IMR-90 (cell line): ENCODE data around the gene CDK14. TPM values are rescaled to one million over a fixed set of nuclear protein-coding genes. Genes with fewer than 3 reads are reported as not detected.

Experiments used
- ATAC-seq: fragments of 200-7000 bp; cut with Tn5 transposase; 2 replicates; pipeline ENCODE4 v1.9.1; 2020; ENCODE audit warnings: low read depth, mild to moderate bottlenecking, moderate library complexity
- BruUV-seq: library from RNA; stranded (reverse); fragments of 400-500 nt; replicated peaks from 2 replicates; lab custom pipeline; 2021; lab: Mats Ljungman, UMichigan
- CTCF ChIA-PET: fragments of 300-600 bp; formaldehyde crosslinking; extraction: SDS; loops from one replicate; lab custom pipeline; 2021; ENCODE audit warnings: antibody characterized with exemption; lab: Yijun Ruan, JAX
- POLR2A ChIA-PET: fragments of 300-600 bp; sonication (Branson Sonifier 250); formaldehyde crosslinking; loops from one replicate; lab custom pipeline; 2022; ENCODE audit warnings: antibody characterized with exemption; ENCODE audit not compliant: unreplicated experiment; lab: Charles Lee
- DNase-seq: peaks from one replicate; pipeline ENCODE4 v3.0.0; 2013
- H2AFZ ChIP-seq: replicated peaks from 2 replicates; pipeline ENCODE3; 2013; ENCODE audit warnings: low read length, mild to moderate bottlenecking; ENCODE audit not compliant: poor library complexity
- H2AK5ac ChIP-seq: 2 replicates; pipeline ENCODE4 v1.6.1; 2013; ENCODE audit warnings: low read depth, low read length, inconsistent platforms
- H2AK9ac ChIP-seq: replicated peaks from 2 replicates; pipeline ENCODE3; 2013; ENCODE audit warnings: mild to moderate bottlenecking, low read depth, low read length, moderate library complexity; ENCODE audit not compliant: poor library complexity
- H2BK120ac ChIP-seq: 2 replicates; pipeline ENCODE4 v1.6.1; 2013; ENCODE audit warnings: low read depth, low read length, inconsistent platforms
- H2BK15ac ChIP-seq: 3 replicates; pipeline ENCODE4 v1.6.1; 2013; ENCODE audit warnings: low read depth, low read length, inconsistent platforms
- H2BK20ac ChIP-seq: 2 replicates; pipeline ENCODE4 v1.6.1; 2013; ENCODE audit warnings: low read depth, mild to moderate bottlenecking, inconsistent platforms, low read length, moderate library complexity
- H2BK5ac ChIP-seq: 2 replicates; pipeline ENCODE4 v1.6.1; 2013; ENCODE audit warnings: mild to moderate bottlenecking, low read depth, low read length, inconsistent platforms; ENCODE audit not compliant: poor library complexity, severe bottlenecking
- H3K14ac ChIP-seq: replicated peaks from 2 replicates; pipeline ENCODE4 v1.6.1; 2013; ENCODE audit warnings: low read depth, low read length, inconsistent platforms
- H3K18ac ChIP-seq: 2 replicates; pipeline ENCODE4 v1.6.1; 2013; ENCODE audit warnings: low read depth, low read length, control low read depth
- H3K23ac ChIP-seq: 2 replicates; pipeline ENCODE4 v1.6.1; 2013; ENCODE audit warnings: low read depth, low read length, inconsistent platforms
- H3K27ac ChIP-seq: 2 replicates; pipeline ENCODE4 v1.5.1; 2013; ENCODE audit warnings: mild to moderate bottlenecking, control low read depth, low read length; ENCODE audit not compliant: insufficient read depth
- H3K27me3 ChIP-seq: 2 replicates; pipeline ENCODE4 v1.6.1; 2013; ENCODE audit warnings: low read length; ENCODE audit not compliant: control insufficient read depth, insufficient read depth
- H3K36me3 ChIP-seq: 2 replicates; pipeline ENCODE4 v1.6.1; 2013; ENCODE audit warnings: low read length, mixed read lengths; ENCODE audit not compliant: control insufficient read depth, insufficient read depth
- H3K4ac ChIP-seq: 2 replicates; pipeline ENCODE4 v1.6.1; 2013; ENCODE audit warnings: low read depth, low read length, inconsistent platforms
- H3K4me1 ChIP-seq: 2 replicates; pipeline ENCODE4 v1.6.1; 2013; ENCODE audit warnings: low read length, mixed read lengths; ENCODE audit not compliant: control insufficient read depth, insufficient read depth
- H3K4me2 ChIP-seq: 2 replicates; pipeline ENCODE4 v1.6.1; 2013; ENCODE audit warnings: low read depth, mild to moderate bottlenecking, control low read depth, low read length, moderate library complexity
- H3K4me3 ChIP-seq: 2 replicates; pipeline ENCODE4 v1.5.1; 2013; ENCODE audit warnings: low read depth, mild to moderate bottlenecking, control low read depth, low read length, moderate library complexity; ENCODE audit not compliant: insufficient read depth
- H3K56ac ChIP-seq: 2 replicates; pipeline ENCODE4 v1.6.1; 2013; ENCODE audit warnings: low read length, inconsistent platforms; ENCODE audit not compliant: insufficient read depth; ENCODE audit errors: extremely low read depth
- H3K79me1 ChIP-seq, 2 experiments: 2 replicates each; pipeline ENCODE4 v1.6.1; 2013; ENCODE audit warnings: low read length in 2 of 2, inconsistent platforms in 1 of 2, low read depth in 1 of 2
- H3K9ac ChIP-seq: 2 replicates; pipeline ENCODE4 v1.6.1; 2013; ENCODE audit warnings: low read depth, low read length, control low read depth
- H3K9me1 ChIP-seq: 2 replicates; pipeline ENCODE4 v1.6.1; 2013; ENCODE audit warnings: low read length, inconsistent platforms; ENCODE audit not compliant: insufficient read depth
- H3K9me3 ChIP-seq: 2 replicates; pipeline ENCODE4 v1.6.1; 2013; ENCODE audit warnings: low read length; ENCODE audit not compliant: control insufficient read depth, insufficient read depth
- H4K20me1 ChIP-seq: 2 replicates; pipeline ENCODE4 v1.6.1; 2013; ENCODE audit warnings: low read length, inconsistent platforms; ENCODE audit not compliant: insufficient read depth
- H4K5ac ChIP-seq: 2 replicates; pipeline ENCODE4 v1.6.1; 2013; ENCODE audit warnings: mild to moderate bottlenecking, low read depth, low read length, control low read depth
- H4K8ac ChIP-seq, 2 experiments: 2 replicates each; pipeline ENCODE4 v1.6.1; 2013; ENCODE audit warnings: low read depth in 2 of 2, low read length in 2 of 2, control low read depth in 1 of 2, inconsistent platforms in 1 of 2
- H4K91ac ChIP-seq: 2 replicates; pipeline ENCODE4 v1.6.1; 2013; ENCODE audit warnings: low read depth, low read length, inconsistent platforms; ENCODE audit not compliant: insufficient read depth
- BHLHE40 ChIP-seq: fragments of 150-350 bp; IDR thresholded peaks from 2 replicates; pipeline ENCODE4 v1.6.1; 2016; ENCODE audit warnings: mild to moderate bottlenecking, low read depth, low read length
- CEBPB ChIP-seq: IDR thresholded peaks from 2 replicates; pipeline ENCODE4 v1.6.1; 2012; ENCODE audit warnings: low read depth, low read length, improper control_type of control experiment
- CHD1 ChIP-seq: IDR thresholded peaks from 2 replicates; pipeline ENCODE4 v1.6.1; 2012; ENCODE audit warnings: low read depth, low read length, improper control_type of control experiment
- FOS ChIP-seq: fragments of 150-350 bp; IDR thresholded peaks from 2 replicates; pipeline ENCODE4 v1.6.1; 2016; ENCODE audit warnings: low read depth, low read length
- MAZ ChIP-seq: IDR thresholded peaks from 2 replicates; pipeline ENCODE4 v1.6.1; 2012; ENCODE audit warnings: low read depth, mild to moderate bottlenecking, low read length, improper control_type of control experiment, moderate library complexity, borderline replicate concordance
- MXI1 ChIP-seq: IDR thresholded peaks from 2 replicates; pipeline ENCODE4 v1.6.1; 2012; ENCODE audit warnings: low read depth, mild to moderate bottlenecking, low read length, moderate library complexity, borderline replicate concordance
- NFE2L2 ChIP-seq: fragments of 150-350 bp; IDR thresholded peaks from 2 replicates; pipeline ENCODE4 v1.6.1; 2016; ENCODE audit warnings: low read depth, mild to moderate bottlenecking, low read length
- POLR2A ChIP-seq: IDR thresholded peaks from 2 replicates; pipeline ENCODE4 v1.6.1; 2012; ENCODE audit warnings: mild to moderate bottlenecking, low read depth, low read length
- RAD21 ChIP-seq: IDR thresholded peaks from 2 replicates; pipeline ENCODE4 v1.6.1; 2012; ENCODE audit warnings: low read length, improper control_type of control experiment
- RCOR1 ChIP-seq: IDR thresholded peaks from 2 replicates; pipeline ENCODE4 v1.6.1; 2012; ENCODE audit warnings: mild to moderate bottlenecking, low read length, improper control_type of control experiment; ENCODE audit not compliant: insufficient replicate concordance
- RFX5 ChIP-seq: IDR thresholded peaks from 2 replicates; pipeline ENCODE4 v1.8.0; 2012; ENCODE audit warnings: low read depth, mild to moderate bottlenecking, low read length, moderate library complexity
- SMC3 ChIP-seq: fragments of 150-350 bp; IDR thresholded peaks from 2 replicates; pipeline ENCODE4 v1.6.1; 2016; ENCODE audit warnings: low read depth, mild to moderate bottlenecking, antibody characterized with exemption, low read length, moderate library complexity
- WGBS, 2 experiments: methylation state at CpG; one replicate each; pipeline versions ENCODE4 v1.1.5 to v1.1.7; 2013; ENCODE audit warnings: missing lambda C conversion rate in 2 of 2; ENCODE audit not compliant: insufficient read length in 1 of 2; ENCODE audit errors: extremely low coverage in 2 of 2; 5-methylcytosine and 5-hydroxymethylcytosine counted together
- dilution Hi-C: fragments of 300-500 bp; cut with HindIII; formaldehyde crosslinking; loops from one replicate; pipeline ENCODE4 v1.14.3; 2018; ENCODE audit warnings: low sequenced_read_pairs; ENCODE audit not compliant: unreplicated experiment
- in situ Hi-C: fragments of 300-500 bp; cut with MboI; formaldehyde crosslinking; loops from 3 replicates; pipeline ENCODE4 v1.14.3; 2019; ENCODE audit warnings: low sequenced_read_pairs, inconsistent platforms, mixed read lengths
- intact Hi-C: fragments of 100-400 bp; cut with micrococcal nuclease; formaldehyde crosslinking; loops from 2 replicates; pipeline ENCODE4 v1.10.0; 2022
- polyA plus RNA-seq, 3 experiments: library from polyadenylated mRNA; depleted of rRNA; stranded (reverse); fragments of >200 nt; gene quantifications; 2 replicates each; pipeline ENCODE4 v1.2.3, GENCODE V29; 2012; ENCODE audit warnings: low replicate concordance in 1 of 3
- total RNA-seq: library from RNA; depleted of rRNA; stranded (reverse); fragments of >200 nt; gene quantifications from 2 replicates; pipeline ENCODE4 v1.2.3, GENCODE V29; 2012
- TF ChIP-seq, protein P1 (sequence below): fragments of 150-350 bp; IDR thresholded peaks from 2 replicates; pipeline ENCODE4 v1.6.1; 2017; ENCODE audit warnings: mild to moderate bottlenecking, antibody characterized with exemption, low read length, low read depth
- TF ChIP-seq, protein P2 (sequence below): fragments of 150-350 bp; IDR thresholded peaks from 2 replicates; pipeline ENCODE4 v1.6.1; 2016; ENCODE audit warnings: low read depth, mild to moderate bottlenecking, low read length, moderate library complexity, borderline replicate concordance
- TF ChIP-seq, protein P3 (sequence below): conservative IDR thresholded peaks from 2 replicates; pipeline ENCODE4 v1.5.1; 2012; ENCODE audit warnings: mild to moderate bottlenecking, low read depth, low read length, improper control_type of control experiment

The CDK14 gene
- total and polyA plus RNA-seq, 2 of the 4 experiments (the other 2 are of a cell fraction), result 10.1 to 29.6 TPM

DNA sequence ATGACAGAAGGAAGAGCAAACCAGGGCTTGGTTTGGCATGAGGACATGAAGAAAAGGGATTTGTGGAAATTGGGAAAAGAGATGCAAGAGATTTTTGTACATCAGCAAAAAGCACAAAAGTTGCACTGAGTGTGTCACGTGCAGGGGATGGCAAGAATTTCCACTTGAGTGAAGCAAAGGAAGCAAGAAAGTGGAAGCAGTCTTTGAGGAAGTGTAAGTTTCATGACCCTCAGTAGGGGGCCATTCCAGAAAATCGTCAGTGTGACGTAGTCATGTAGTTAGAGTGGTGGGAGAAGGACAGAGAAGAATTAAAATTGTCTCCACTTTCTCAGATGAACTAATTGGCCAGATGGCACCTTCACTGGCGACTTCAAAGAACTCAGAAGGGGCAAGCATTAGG is 544.9 kb downstream of the CDK14 start:
- no peaks in the 10 kb centered on the region for H3K27me3 ChIP-seq
- H3K56ac ChIP-seq, result no peak overlapping the region
- CTCF ChIA-PET, result no interaction called here
- POLR2A ChIA-PET, result no interaction called here
- H4K91ac ChIP-seq, result no peak overlapping the region
- DNase-seq (no peak), ATAC-seq (no peak)
- H2BK20ac ChIP-seq, result no peak overlapping the region
- no peak overlapping the region for H3K23ac ChIP-seq
- H2BK5ac ChIP-seq, result no peak overlapping the region
- H3K4ac ChIP-seq, result no peak overlapping the region
- H3K9me3 ChIP-seq, result no peaks in the 10 kb centered on the region
- no peak overlapping the region for H2AK9ac ChIP-seq
- no peak overlapping the region for H3K18ac ChIP-seq
- dilution Hi-C loops, result no loop called here
- no peak overlapping the region for H3K4me2 ChIP-seq
- no CpG with 5 or more reads among the region's 4 CpGs for WGBS, 2 experiments
- no peak overlapping the region for H3K27ac ChIP-seq
- H3K9me1 ChIP-seq, result no peaks in the 10 kb centered on the region
- no peak overlapping the region for H3K9ac ChIP-seq
- H2BK15ac ChIP-seq, result no peak overlapping the region
- H3K79me1 ChIP-seq, result no peaks in the 10 kb centered on the region
- no peak for TF ChIP-seq NFE2L2
- TF ChIP-seq, protein P1, sequence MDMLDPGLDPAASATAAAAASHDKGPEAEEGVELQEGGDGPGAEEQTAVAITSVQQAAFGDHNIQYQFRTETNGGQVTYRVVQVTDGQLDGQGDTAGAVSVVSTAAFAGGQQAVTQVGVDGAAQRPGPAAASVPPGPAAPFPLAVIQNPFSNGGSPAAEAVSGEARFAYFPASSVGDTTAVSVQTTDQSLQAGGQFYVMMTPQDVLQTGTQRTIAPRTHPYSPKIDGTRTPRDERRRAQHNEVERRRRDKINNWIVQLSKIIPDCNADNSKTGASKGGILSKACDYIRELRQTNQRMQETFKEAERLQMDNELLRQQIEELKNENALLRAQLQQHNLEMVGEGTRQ, result no peak
- no peak for TF ChIP-seq BHLHE40
- no peak for TF ChIP-seq RCOR1
- TF ChIP-seq POLR2A, result no peak
- no peak for TF ChIP-seq CHD1
- no peak for TF ChIP-seq FOS
- no peak for TF ChIP-seq RAD21
- TF ChIP-seq, protein P2, sequence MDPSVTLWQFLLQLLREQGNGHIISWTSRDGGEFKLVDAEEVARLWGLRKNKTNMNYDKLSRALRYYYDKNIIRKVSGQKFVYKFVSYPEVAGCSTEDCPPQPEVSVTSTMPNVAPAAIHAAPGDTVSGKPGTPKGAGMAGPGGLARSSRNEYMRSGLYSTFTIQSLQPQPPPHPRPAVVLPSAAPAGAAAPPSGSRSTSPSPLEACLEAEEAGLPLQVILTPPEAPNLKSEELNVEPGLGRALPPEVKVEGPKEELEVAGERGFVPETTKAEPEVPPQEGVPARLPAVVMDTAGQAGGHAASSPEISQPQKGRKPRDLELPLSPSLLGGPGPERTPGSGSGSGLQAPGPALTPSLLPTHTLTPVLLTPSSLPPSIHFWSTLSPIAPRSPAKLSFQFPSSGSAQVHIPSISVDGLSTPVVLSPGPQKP, result no peak
- TF ChIP-seq CEBPB, result no peak
- no peak for TF ChIP-seq RFX5
- no peak for TF ChIP-seq MAZ
- TF ChIP-seq SMC3, result no peak
- no peak for TF ChIP-seq MXI1
- TF ChIP-seq, protein P3, sequence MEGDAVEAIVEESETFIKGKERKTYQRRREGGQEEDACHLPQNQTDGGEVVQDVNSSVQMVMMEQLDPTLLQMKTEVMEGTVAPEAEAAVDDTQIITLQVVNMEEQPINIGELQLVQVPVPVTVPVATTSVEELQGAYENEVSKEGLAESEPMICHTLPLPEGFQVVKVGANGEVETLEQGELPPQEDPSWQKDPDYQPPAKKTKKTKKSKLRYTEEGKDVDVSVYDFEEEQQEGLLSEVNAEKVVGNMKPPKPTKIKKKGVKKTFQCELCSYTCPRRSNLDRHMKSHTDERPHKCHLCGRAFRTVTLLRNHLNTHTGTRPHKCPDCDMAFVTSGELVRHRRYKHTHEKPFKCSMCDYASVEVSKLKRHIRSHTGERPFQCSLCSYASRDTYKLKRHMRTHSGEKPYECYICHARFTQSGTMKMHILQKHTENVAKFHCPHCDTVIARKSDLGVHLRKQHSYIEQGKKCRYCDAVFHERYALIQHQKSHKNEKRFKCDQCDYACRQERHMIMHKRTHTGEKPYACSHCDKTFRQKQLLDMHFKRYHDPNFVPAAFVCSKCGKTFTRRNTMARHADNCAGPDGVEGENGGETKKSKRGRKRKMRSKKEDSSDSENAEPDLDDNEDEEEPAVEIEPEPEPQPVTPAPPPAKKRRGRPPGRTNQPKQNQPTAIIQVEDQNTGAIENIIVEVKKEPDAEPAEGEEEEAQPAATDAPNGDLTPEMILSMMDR, result no peak
- no peak overlapping the region for H3K4me3 ChIP-seq
- no peak overlapping the region for H4K5ac ChIP-seq
- H3K14ac ChIP-seq, result no peak overlapping the region
- intact Hi-C loops, result no loop called here
- BruUV-seq, result no TSS peak
- no peak overlapping the region for H2BK120ac ChIP-seq
- no peak overlapping the region for H4K8ac ChIP-seq
- H2AFZ ChIP-seq, result no peak overlapping the region
- H2AK5ac ChIP-seq, result no peak overlapping the region
- in situ Hi-C loops, result no loop called here
- H4K20me1 ChIP-seq, result no peaks in the 10 kb centered on the region
- H3K4me1 ChIP-seq, result no peaks in the 10 kb centered on the region; the same call in 1 of the 2 replicates
- no peaks in the 10 kb centered on the region for H3K36me3 ChIP-seq
